Subcutaneous abdominal adipose tissue (tissue), 5 donors: ENCODE data around the gene NUP210L.
"Not testable (repeated sequence)": the region's sequence is repeated elsewhere in the genome, so short reads cannot be mapped to it uniquely, and the experiment has no call there.

ENCODE experiments used
- H3K27ac ChIP-seq: one replicate; pipeline ENCODE4 v1.7.0; 2013; ENCODE audit warnings: low read depth, mild to moderate bottlenecking, inconsistent platforms, low read length, moderate library complexity
- H3K27me3 ChIP-seq, 5 donors: one replicate each; pipeline ENCODE4 v1.7.0; 2013; ENCODE audit warnings: low read length in 5 of 5, inconsistent platforms in 1 of 5; ENCODE audit not compliant: control insufficient read depth in 5 of 5, insufficient read depth in 4 of 5
- H3K36me3 ChIP-seq, 5 donors: one replicate each; pipeline ENCODE4 v1.7.0; 2013; ENCODE audit warnings: low read length in 5 of 5; ENCODE audit not compliant: control insufficient read depth in 5 of 5, insufficient read depth in 5 of 5
- H3K4me1 ChIP-seq, 5 donors: one replicate each; pipeline ENCODE4 v1.7.0; 2013; ENCODE audit warnings: low read length in 5 of 5, mild to moderate bottlenecking in 3 of 5, moderate library complexity in 1 of 5; ENCODE audit not compliant: control insufficient read depth in 5 of 5, insufficient read depth in 5 of 5
- H3K4me3 ChIP-seq, 5 donors: one replicate each; pipeline ENCODE4 v1.7.0; 2013; ENCODE audit warnings: low read length in 5 of 5, low read depth in 1 of 5
- H3K9ac ChIP-seq, 5 donors: one replicate each; pipeline ENCODE4 v1.7.0; 2013; ENCODE audit warnings: low read length in 5 of 5, mild to moderate bottlenecking in 4 of 5, moderate library complexity in 3 of 5
- H3K9me3 ChIP-seq, 5 donors: one replicate each; pipeline ENCODE4 v1.7.0; 2013; ENCODE audit warnings: low read length in 5 of 5; ENCODE audit not compliant: control insufficient read depth in 5 of 5
- donor health status: healthy.
- donor health status: healthy.
- donor health status: healthy.
- donor health status: healthy.
- donor health status: healthy.

Gene NUP210L

GRCh38 chr1:154117642-154118041 is 37.2 kb downstream of the NUP210L start:
- Histone ChIP-seq H3K27me3 (no peaks in the 10 kb centered on the region), H3K4me1 (no peaks in the 10 kb centered on the region), H3K36me3 (no peaks in the 10 kb centered on the region), H3K9ac (no peak overlapping the region), H3K4me3 (no peak overlapping the region), H3K9me3 (no peaks in the 10 kb centered on the region), H3K27ac (no peak overlapping the region)

DNA sequence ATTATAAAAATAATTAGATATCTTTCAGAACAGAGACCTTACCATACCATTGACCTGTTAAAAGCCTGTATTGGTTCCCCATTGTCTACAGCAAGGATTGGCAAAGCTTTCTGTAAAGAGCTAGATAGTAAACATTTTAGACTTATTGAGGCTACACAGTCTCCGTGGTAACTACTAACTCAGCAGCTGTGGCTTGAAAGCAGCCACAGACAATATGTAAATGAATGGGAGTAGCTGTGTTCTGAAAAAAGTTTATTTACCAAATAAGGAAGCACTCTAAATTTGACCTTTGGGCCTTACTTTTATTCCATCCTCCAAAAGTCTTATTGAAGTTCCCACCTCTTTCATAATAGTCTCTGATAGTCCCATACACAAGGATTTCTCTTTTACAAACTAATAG is 39.7 kb downstream of the NUP210L start:
- Histone ChIP-seq H3K27ac (no peak overlapping the region), H3K4me1 (no peaks in the 10 kb centered on the region), H3K27me3 (no peaks in the 10 kb centered on the region), H3K9ac (no peak overlapping the region), H3K4me3 (no peak overlapping the region), H3K9me3 (no peaks in the 10 kb centered on the region), H3K36me3 (no peaks in the 10 kb centered on the region)

DNA sequence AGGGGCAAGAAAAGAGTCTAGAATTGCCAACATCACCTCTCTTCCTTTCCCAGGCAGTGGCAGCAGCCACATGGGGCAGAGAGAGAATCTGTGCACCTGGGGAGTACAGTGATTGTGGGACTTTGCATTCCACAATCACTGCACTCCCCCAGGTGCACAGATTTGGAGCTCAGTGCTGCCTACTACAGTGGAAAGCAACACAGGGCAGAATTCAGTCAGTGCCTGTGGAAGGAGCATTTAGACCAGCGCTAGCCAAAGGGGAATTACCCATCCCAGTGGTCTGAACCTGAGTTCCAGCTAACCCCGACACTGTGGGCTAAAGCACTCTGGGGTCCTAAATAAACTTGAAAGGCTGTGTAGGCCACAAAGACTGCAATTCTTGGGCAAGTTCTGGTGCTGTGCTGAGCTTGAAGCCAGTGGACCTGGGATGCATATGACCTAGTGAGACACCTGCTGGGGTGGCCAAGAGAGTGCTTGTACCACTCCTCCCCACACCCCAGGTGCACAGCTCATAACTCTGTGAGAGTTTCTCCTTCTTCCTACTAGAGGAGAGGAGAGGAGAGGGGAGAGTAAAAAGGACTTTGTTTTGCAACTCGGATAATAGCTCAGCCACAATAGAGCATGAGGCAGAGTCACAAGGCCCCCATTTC is 50.3 kb downstream of the NUP210L start:
- Histone ChIP-seq H3K4me1 (no peaks in the 10 kb centered on the region), H3K27me3 (no peaks in the 10 kb centered on the region), H3K36me3 (no peaks in the 10 kb centered on the region), H3K27ac (no peak overlapping the region), H3K9ac (no peak overlapping the region), H3K9me3 (no peaks in the 10 kb centered on the region), H3K4me3 (no peak overlapping the region)

DNA sequence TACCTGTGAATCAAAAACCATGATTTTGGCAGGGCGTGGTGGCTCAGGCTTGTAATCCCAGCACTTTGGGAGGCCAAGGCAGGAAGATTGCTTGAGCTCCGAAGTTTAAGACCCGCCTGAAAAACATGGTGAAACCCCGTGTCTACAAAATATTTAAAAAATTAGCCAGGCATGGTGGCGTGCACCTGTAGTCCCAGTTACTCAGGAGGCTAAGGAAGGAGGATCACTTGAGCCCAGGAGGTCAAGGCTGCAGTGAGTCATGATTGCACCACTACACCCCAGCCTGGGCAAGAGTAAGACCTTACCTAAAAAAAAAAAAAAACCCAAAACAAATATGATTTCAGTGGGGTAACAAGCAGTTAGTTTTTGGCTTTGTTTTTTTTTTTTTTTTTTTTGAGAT is 54.7 kb downstream of the NUP210L start:
- H3K4me3 ChIP-seq, H3K27me3 ChIP-seq, H3K36me3 ChIP-seq, H3K4me1 ChIP-seq, H3K27ac ChIP-seq, H3K9me3 ChIP-seq, H3K9ac ChIP-seq: not testable (repeated sequence)

DNA sequence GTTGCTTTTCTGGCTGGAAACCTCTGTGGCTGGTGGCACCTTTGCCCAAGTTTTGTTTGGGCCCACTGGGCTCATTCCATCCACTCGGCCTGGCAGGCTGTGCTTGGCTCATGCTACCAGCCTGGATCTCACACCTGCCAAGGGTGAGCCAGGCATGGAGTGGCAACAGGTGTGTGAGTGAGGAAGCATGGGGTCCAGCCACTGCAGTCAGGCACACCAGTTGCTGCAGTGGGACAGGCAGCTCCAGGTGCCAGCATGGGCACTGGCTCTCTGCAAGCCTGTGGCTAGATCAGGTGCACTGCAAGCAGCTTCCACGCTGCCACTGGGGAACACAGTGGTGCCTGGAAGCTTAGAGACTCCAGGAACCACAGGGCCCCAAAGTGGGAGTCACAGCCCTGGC is 57.0 kb downstream of the NUP210L start:
- no peak overlapping the region for H3K4me3 ChIP-seq
- no peaks in the 10 kb centered on the region for H3K9me3 ChIP-seq
- no peaks in the 10 kb centered on the region for H3K36me3 ChIP-seq
- no peaks in the 10 kb centered on the region for H3K27me3 ChIP-seq
- peaks cover 0 to 5% (median 0%) of the 10 kb centered on the region in 5 donors for H3K4me1 ChIP-seq
- no peak overlapping the region for H3K9ac ChIP-seq
- no peak overlapping the region for H3K27ac ChIP-seq

DNA sequence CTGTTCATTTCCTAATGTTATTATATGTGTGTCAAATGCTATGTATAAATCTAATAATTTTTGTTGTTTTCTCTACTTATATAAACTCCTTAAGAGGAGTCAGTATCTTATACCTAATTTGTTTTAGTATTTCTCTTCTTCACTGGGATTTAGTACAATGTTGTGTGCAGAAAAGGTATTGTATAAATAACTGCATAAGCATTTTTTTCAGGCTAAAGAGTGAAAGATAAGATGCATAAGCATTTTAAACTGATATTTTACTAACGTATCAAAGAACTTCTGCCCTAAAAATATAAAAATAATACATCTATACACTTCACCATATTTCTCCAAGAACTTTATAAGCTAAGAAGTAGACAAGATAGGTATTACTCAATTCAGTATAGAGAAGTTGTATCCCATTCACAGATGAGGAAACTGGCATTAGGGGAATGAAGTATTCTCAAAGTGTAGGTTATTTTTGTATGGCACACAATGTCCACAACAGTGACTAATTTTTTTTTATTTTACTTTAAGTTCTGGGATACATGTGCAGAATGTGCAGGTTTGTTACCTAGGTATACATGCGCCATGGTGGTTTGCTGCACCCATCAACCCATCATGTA is 59.3 kb downstream of the NUP210L start:
- Histone ChIP-seq H3K4me3 (no peak overlapping the region), H3K27ac (no peak overlapping the region), H3K9ac (no peak overlapping the region), H3K9me3 (no peaks in the 10 kb centered on the region), H3K4me1 (peaks cover 0 to 5% (median 0%) of the 10 kb centered on the region in 5 donors), H3K36me3 (no peaks in the 10 kb centered on the region), H3K27me3 (no peaks in the 10 kb centered on the region)

GRCh38 chr1:154094411-154094810 is 60.5 kb downstream of the NUP210L start:
- no peak overlapping the region for H3K9ac ChIP-seq
- H3K36me3 ChIP-seq: no peaks in the 10 kb centered on the region
- H3K27ac ChIP-seq: no peak overlapping the region
- H3K4me3 ChIP-seq: no peak overlapping the region
- no peaks in the 10 kb centered on the region for H3K9me3 ChIP-seq
- no peaks in the 10 kb centered on the region for H3K27me3 ChIP-seq
- H3K4me1 ChIP-seq: peaks cover 0 to 5% (median 0%) of the 10 kb centered on the region in 5 donors

GRCh38 chr1:154093699-154094098 is 61.2 kb downstream of the NUP210L start:
- Histone ChIP-seq H3K4me3 (no peak overlapping the region), H3K9me3 (no peaks in the 10 kb centered on the region), H3K27me3 (no peaks in the 10 kb centered on the region)

DNA sequence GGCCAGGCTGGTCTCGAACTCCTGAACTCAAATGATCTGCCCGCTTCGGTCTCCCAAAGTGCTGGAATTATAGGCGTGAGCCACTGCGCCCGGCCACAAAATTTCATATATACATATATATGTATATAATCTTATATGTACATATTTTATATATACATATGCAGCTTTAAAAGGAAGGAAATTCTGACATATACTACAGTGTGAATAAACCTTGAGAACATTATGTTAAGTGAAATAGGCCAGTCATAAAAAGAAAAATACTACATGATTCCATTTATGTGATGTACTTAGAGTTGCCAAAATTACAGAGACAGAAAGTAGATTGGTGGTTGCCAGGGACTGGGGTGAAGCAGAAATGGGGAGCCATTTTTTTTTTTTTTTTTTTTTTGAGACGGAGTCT is 63.2 kb downstream of the NUP210L start:
- Histone ChIP-seq H3K4me1 (no peaks in the 10 kb centered on the region), H3K36me3 (no peaks in the 10 kb centered on the region), H3K27ac (no peak overlapping the region), H3K9ac (no peak overlapping the region), H3K4me3 (no peak overlapping the region), H3K27me3 (no peaks in the 10 kb centered on the region), H3K9me3 (no peaks in the 10 kb centered on the region)

More at GRCh38 chr1:154093699-154094098, 61.2 kb downstream of the NUP210L start:
- peaks cover 0 to 5% (median 0%) of the 10 kb centered on the region in 5 donors for H3K4me1 ChIP-seq
- H3K36me3 ChIP-seq: no peaks in the 10 kb centered on the region
- no peak overlapping the region for H3K9ac ChIP-seq
- no peak overlapping the region for H3K27ac ChIP-seq

DNA sequence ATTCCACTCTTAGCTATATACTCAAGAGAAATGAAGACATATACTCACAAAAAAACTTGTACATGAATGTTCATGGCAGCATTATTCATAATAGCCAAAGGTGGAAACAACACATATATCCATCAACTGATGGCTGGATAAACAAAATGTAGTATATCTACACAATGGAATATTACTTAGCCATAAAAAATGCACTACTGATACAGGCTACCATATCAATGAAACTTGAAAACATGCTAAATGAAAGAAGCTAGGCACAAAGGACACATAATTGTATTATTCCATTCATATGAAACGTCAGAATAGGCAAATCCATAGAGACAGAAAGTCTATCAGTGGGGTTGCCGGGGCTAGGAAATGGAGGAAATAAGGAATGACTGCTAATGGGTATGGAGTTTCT is 67.3 kb downstream of the NUP210L start:
- H3K27me3 ChIP-seq: no peaks in the 10 kb centered on the region
- no peak overlapping the region for H3K4me3 ChIP-seq
- H3K9ac ChIP-seq: no peak overlapping the region
- no peaks in the 10 kb centered on the region for H3K36me3 ChIP-seq
- no peaks in the 10 kb centered on the region for H3K9me3 ChIP-seq
- no peaks in the 10 kb centered on the region for H3K4me1 ChIP-seq
- H3K27ac ChIP-seq: no peak overlapping the region
